ENCODE measurements around the gene FKBP11. TPM values are rescaled to one million over a fixed set of nuclear protein-coding genes. Genes with fewer than 3 reads are reported as not detected.
A peak's percentile ranks its signal among the peaks of the same experiment; 100 is the strongest.

Gene FKBP11
- total RNA-seq, 4 donors from 2014 or later, result 14.7 to 32.1 (median 22.5) TPM

DNA sequence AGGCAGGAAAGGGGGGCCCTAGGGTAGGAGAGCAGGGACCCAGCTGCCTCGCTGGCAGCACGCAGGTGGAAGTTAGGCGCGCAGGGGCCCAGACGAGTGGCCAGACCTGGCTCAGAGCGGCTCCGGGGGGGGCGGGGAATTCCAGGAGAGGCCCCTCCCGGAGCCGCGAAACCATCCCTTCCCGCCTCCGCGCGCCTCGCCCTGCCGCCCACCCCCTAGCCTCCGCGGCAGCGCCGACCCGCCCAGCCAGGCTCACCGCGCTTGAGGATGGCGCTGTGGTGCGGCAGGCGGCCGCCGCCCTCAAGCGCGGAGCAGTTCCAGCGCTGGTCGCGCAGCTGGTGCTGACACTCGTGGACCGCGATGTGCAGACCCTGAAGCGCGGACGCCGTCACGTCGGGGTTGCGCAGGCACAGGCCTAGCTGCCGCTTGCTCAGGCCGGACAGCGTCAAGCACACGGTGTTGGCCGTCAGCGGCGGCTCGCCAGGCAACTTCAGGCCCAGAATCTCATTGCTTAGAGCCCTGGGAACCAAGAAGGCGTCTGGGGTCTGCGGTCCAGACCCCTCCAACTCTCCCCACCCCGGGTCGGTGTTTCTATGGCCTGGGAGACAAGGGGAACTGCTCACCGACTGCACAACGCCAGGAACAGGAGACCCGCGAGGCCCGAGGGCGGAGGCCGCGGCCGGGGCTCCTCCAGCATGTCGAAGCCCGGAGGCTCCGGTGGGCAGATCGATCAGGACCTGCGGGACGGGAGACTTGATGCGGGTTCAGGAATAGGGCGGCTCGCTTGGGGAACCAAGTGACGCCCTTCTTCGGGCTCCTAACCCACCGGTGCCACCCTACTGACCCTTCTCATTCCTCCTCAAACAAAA lies 44.8 kb upstream of the FKBP11 start:
- TF ChIP-seq, protein P1, sequence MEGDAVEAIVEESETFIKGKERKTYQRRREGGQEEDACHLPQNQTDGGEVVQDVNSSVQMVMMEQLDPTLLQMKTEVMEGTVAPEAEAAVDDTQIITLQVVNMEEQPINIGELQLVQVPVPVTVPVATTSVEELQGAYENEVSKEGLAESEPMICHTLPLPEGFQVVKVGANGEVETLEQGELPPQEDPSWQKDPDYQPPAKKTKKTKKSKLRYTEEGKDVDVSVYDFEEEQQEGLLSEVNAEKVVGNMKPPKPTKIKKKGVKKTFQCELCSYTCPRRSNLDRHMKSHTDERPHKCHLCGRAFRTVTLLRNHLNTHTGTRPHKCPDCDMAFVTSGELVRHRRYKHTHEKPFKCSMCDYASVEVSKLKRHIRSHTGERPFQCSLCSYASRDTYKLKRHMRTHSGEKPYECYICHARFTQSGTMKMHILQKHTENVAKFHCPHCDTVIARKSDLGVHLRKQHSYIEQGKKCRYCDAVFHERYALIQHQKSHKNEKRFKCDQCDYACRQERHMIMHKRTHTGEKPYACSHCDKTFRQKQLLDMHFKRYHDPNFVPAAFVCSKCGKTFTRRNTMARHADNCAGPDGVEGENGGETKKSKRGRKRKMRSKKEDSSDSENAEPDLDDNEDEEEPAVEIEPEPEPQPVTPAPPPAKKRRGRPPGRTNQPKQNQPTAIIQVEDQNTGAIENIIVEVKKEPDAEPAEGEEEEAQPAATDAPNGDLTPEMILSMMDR (IDR thresholded peaks at IDR 0.05), result no peak
- DNase-seq (ENCODE audit: low spot score) (no peak), ATAC-seq (ENCODE audit: low FRiP score) (peak; percentile 67)

DNA sequence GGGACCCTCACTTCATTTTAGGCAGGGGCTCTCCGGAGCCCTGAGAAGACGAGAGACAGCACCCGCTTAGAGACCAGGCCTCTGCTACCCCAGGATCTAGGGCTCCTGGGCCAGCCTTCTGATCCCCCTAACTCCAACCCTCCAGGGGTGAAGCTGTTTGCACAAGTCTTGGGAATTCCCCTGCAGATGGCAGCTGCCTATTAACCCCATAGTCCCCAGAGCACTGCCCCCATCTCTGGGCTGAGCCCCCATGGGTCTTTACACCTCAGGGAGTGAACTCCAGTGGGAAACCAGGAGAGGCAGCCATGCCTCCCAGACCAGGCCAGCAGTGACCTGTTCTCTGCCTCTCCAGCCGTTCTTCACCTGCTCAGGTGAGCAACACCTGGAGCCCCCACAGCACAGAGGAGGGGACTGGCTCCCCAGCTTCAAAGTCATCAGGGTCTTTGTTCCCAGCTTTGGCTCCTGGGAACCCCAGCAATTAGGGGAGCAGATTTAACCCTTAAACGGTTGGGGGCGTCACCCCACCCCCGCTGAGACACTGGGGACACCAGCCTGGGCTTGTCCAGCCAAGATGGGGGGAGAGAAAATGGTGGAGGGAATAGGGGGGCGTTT lies 44.0 kb upstream of the FKBP11 start:
- TF ChIP-seq, protein P1 (IDR thresholded peaks at IDR 0.05), result no peak
- DNase-seq (ENCODE audit: low spot score) (no peak), ATAC-seq (ENCODE audit: low FRiP score) (no peak)

DNA sequence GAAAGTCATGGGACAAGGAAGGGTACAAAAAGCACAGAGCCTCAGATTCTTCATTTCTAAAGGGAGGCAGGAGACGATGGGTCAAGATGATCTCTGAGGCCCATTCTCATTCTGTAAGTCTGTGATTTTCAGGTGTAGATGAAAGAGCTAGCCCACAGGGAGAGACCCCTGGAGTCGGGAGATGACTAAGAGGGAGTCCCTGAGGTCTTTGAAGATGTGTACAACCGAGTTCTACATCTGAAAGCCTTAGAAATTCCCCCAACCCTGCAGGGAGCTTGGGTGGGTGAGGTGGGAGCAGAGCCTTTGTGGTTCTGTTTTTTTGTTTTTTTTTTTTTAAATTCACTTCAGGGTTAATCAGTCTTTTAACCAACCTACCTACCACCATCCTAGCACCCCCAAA lies 43.2 kb upstream of the FKBP11 start:
- DNase-seq (ENCODE audit: low spot score), result no peak
- TF ChIP-seq, protein P1 (IDR thresholded peaks at IDR 0.05), result no peak
- ATAC-seq (ENCODE audit: low FRiP score), result no peak

DNA sequence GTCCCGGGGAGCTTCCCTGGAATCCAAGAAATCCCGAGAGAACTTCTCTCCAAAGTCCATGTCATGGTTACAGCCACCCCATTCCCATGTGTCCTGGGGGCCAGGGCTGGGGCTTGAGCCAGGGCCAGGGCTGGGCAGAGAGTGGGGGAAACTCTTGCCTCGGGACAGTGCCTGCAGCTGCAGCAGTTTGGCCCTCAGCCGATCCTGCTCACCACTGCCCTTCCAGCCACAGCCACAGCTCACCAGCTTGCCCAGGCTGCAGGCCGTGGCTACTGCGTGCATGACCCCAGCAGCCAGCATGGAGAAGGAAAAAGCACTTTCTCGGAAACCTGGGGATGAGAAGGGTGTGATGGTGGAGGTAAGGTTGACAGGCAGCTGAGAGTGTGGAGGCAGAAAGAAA lies 42.7 kb upstream of the FKBP11 start:
- TF ChIP-seq, protein P1 (IDR thresholded peaks at IDR 0.05), result no peak
- DNase-seq (ENCODE audit: low spot score), result no peak

DNA sequence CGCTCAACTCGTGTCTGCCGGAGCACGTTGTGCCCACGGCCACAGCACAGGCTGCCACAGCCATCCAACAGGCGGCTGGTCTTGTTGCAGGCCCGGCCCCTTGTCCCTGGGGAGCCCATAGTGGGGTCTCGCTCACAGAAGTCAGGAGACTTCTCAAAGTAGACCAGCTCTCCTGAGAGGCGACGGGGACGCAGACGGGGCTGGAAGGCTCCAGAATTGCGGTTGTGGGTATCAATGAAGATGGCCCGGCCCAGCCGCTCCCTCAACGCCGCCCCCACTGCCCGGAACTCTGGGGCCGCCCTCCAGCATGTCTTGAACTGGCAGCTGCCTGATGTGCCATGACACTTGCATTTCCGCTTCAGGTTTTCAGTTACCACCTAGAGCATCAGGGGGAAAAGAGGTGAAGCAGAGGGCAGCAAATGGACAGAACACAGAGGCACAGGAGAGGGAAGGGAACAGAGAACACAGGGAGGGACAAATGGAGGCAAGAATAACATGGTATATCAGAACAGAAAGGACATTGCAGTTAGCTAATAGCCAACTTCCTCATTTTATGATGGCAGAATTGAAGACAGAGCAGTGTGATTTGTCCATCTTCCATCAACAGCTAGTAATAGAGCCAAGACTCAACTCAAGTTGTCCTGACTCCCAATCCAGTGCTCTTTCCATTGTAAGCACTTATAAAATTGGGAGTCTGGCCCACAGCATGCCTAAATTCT lies 41.0 kb upstream of the FKBP11 start:
- DNase-seq (ENCODE audit: low spot score), result no peak
- no peak for ATAC-seq (ENCODE audit: low FRiP score)
- TF ChIP-seq, protein P1 (IDR thresholded peaks at IDR 0.05), result no peak

More for the DNA sequence above, 42.7 kb upstream of the FKBP11 start:
- ATAC-seq (ENCODE audit: low FRiP score), result no peak

DNA sequence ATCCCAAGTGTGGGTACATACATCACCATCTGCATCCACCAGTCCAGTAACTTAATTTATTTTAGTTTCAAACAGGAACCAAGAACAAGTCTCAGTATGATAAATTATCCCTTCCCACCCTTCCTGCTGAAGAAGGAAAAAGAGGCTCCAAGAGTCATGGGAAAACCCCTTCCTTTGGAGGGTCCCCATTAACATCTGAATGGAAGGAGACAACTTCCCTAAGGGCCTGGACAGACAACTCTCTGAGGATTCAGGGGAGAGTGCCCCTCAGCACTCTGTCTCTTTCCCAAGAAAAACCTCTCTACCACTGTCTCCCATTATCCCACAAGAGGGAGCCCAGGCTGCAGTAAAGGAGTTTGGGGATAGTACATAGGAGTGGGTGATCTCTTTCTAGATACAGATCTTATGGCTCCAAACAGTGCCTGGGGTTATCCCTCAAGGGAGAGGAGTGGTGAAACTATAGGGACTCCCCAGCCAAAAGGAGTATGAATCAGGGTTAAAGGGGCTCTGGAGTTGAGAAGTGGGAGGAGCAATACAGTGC lies 40.1 kb upstream of the FKBP11 start:
- TF ChIP-seq, protein P1 (IDR thresholded peaks at IDR 0.05), result no peak
- DNase-seq (ENCODE audit: low spot score) (no peak), ATAC-seq (ENCODE audit: low FRiP score) (no peak)

All from omental fat pad (tissue), 4 donors.